Skeletal muscle satellite cell (primary cell): Measurements from ENCODE around the gene CR1L.
"Not testable (repeated sequence)": the region's sequence is repeated elsewhere in the genome, so short reads cannot be mapped to it uniquely, and the experiment has no call there.

Experiments
- H3K27me3 ChIP-seq: 2 replicates; pipeline ENCODE4 v1.7.0; 2013; ENCODE audit warnings: low read length; ENCODE audit not compliant: control insufficient read depth, insufficient read depth
- H3K36me3 ChIP-seq: 2 replicates; pipeline ENCODE4 v1.7.0; 2013; ENCODE audit warnings: mild to moderate bottlenecking, control low read depth, low read length; ENCODE audit not compliant: insufficient read depth
- H3K4me1 ChIP-seq: 2 replicates; pipeline ENCODE4 v1.7.0; 2013; ENCODE audit warnings: low read length; ENCODE audit not compliant: control insufficient read depth, insufficient read depth
- H3K4me2 ChIP-seq: 2 replicates; pipeline ENCODE4 v1.7.0; 2013; ENCODE audit warnings: mild to moderate bottlenecking, low read length
- H3K4me3 ChIP-seq: 2 replicates; pipeline ENCODE4 v1.7.0; 2013; ENCODE audit warnings: low read length
- H3K9ac ChIP-seq: 2 replicates; pipeline ENCODE4 v1.7.0; 2013; ENCODE audit warnings: mild to moderate bottlenecking, low read depth, low read length, moderate library complexity
- H3K9me3 ChIP-seq: replicated peaks from 2 replicates; pipeline ENCODE4 v1.7.0; 2013; ENCODE audit warnings: mild to moderate bottlenecking, control low read depth, low read length

The CR1L gene

GRCh38 chr1:207631137-207631536, 13.8 kb upstream of the CR1L start:
- H3K36me3 ChIP-seq, result no peaks in the 10 kb centered on the region
- H3K27me3 ChIP-seq, result peaks cover 7% of the 10 kb centered on the region
- no peaks in the 10 kb centered on the region for H3K4me1 ChIP-seq
- H3K9me3 ChIP-seq, result no peaks in the 10 kb centered on the region
- H3K9ac ChIP-seq, result no peak overlapping the region
- H3K4me3 ChIP-seq, result no peak overlapping the region
- no peak overlapping the region for H3K4me2 ChIP-seq

- no peaks in the 10 kb centered on the region for H3K36me3 ChIP-seq
- peaks cover 10% of the 10 kb centered on the region for H3K27me3 ChIP-seq
- H3K4me2 ChIP-seq, result no peak overlapping the region
- H3K9ac ChIP-seq, result no peak overlapping the region
- no peak overlapping the region for H3K4me3 ChIP-seq
- H3K4me1 ChIP-seq, result no peaks in the 10 kb centered on the region
- no peaks in the 10 kb centered on the region for H3K9me3 ChIP-seq
These were observed 11.7 kb upstream of the CR1L start for GRCh38 chr1:207633226-207633625.

GRCh38 chr1:207633699-207634289, 11.1 kb upstream of the CR1L start:
- not testable (repeated sequence) for H3K9ac ChIP-seq, H3K4me1 ChIP-seq, H3K4me3 ChIP-seq, H3K4me2 ChIP-seq, H3K36me3 ChIP-seq, H3K9me3 ChIP-seq
- H3K27me3 ChIP-seq, result peaks cover 11% of the 10 kb centered on the region

- H3K9ac ChIP-seq, H3K4me3 ChIP-seq, H3K4me1 ChIP-seq, H3K36me3 ChIP-seq, H3K4me2 ChIP-seq, H3K9me3 ChIP-seq: not testable (repeated sequence)
- peaks cover 11% of the 10 kb centered on the region for H3K27me3 ChIP-seq
These were observed 10.6 kb upstream of the CR1L start for GRCh38 chr1:207634293-207634692.

- H3K27me3 ChIP-seq, result peaks cover 11% of the 10 kb centered on the region
- not testable (repeated sequence) for H3K4me3 ChIP-seq, H3K36me3 ChIP-seq
These were observed 9.3 kb upstream of the CR1L start for GRCh38 chr1:207635569-207636186.

GRCh38 chr1:207638487-207639145, 6.3 kb upstream of the CR1L start:
- H3K9ac ChIP-seq, H3K4me3 ChIP-seq, H3K9me3 ChIP-seq, H3K4me1 ChIP-seq, H3K36me3 ChIP-seq, H3K4me2 ChIP-seq: not testable (repeated sequence)
- peaks cover 18% of the 10 kb centered on the region for H3K27me3 ChIP-seq

More at GRCh38 chr1:207635569-207636186, 9.3 kb upstream of the CR1L start:
- H3K4me2 ChIP-seq, H3K9ac ChIP-seq, H3K9me3 ChIP-seq, H3K4me1 ChIP-seq: not testable (repeated sequence)

GRCh38 chr1:207639362-207639761, 5.6 kb upstream of the CR1L start:
- H3K4me3 ChIP-seq, H3K4me1 ChIP-seq, H3K4me2 ChIP-seq, H3K9me3 ChIP-seq, H3K36me3 ChIP-seq, H3K9ac ChIP-seq: not testable (repeated sequence)
- peaks cover 24% of the 10 kb centered on the region for H3K27me3 ChIP-seq

GRCh38 chr1:207644166-207644851, 624 bp upstream of the CR1L start:
- Histone ChIP-seq H3K4me1 (peaks cover 4% of the 10 kb centered on the region), H3K9me3 (no peaks in the 10 kb centered on the region), H3K9ac (no peak overlapping the region), H3K36me3 (no peaks in the 10 kb centered on the region), H3K27me3 (peaks cover 39% of the 10 kb centered on the region), H3K4me2 (peak overlapping the region; percentile 91), H3K4me3 (peak overlapping the region; percentile 73)

- Histone ChIP-seq H3K36me3 (no peaks in the 10 kb centered on the region), H3K27me3 (peaks cover 50% of the 10 kb centered on the region), H3K9ac (no peak overlapping the region), H3K4me2 (peak overlapping the region; percentile 91), H3K4me3 (peak overlapping the region; percentile 73), H3K9me3 (no peaks in the 10 kb centered on the region), H3K4me1 (peaks cover 4% of the 10 kb centered on the region)
These were observed 725 bp downstream of the CR1L start for GRCh38 chr1:207645635-207646081.

GRCh38 chr1:207646171-207646570, 1.2 kb downstream of the CR1L start:
- H3K9ac ChIP-seq, result no peak overlapping the region
- no peaks in the 10 kb centered on the region for H3K36me3 ChIP-seq
- H3K4me2 ChIP-seq, result no peak overlapping the region
- peaks cover 49% of the 10 kb centered on the region for H3K27me3 ChIP-seq
- peaks cover 4% of the 10 kb centered on the region for H3K4me1 ChIP-seq
- no peaks in the 10 kb centered on the region for H3K9me3 ChIP-seq
- no peak overlapping the region for H3K4me3 ChIP-seq

- no peak overlapping the region for H3K4me2 ChIP-seq
These were observed 2.1 kb downstream of the CR1L start for GRCh38 chr1:207646944-207647579.

More at GRCh38 chr1:207646944-207647579, 2.1 kb downstream of the CR1L start:
- no peak overlapping the region for H3K9ac ChIP-seq
- peaks cover 44% of the 10 kb centered on the region for H3K27me3 ChIP-seq
- peaks cover 4% of the 10 kb centered on the region for H3K4me1 ChIP-seq
- no peaks in the 10 kb centered on the region for H3K36me3 ChIP-seq
- no peaks in the 10 kb centered on the region for H3K9me3 ChIP-seq
- no peak overlapping the region for H3K4me3 ChIP-seq
